KMS-11 (cell line): ENCODE data around the gene CYP2A6.
A peak's percentile ranks its signal among the peaks of the same experiment; 100 is the strongest.

Experiments
- H2AFZ ChIP-seq: fragments of 200-600 bp; sonication (generic); 2 replicates; pipeline ENCODE4 v1.6.1; 2016; ENCODE audit warnings: antibody characterized with exemption, mixed run types, low read depth
- H3K27ac ChIP-seq: fragments of 200-600 bp; sonication (generic); 2 replicates; pipeline ENCODE4 v1.6.1; 2016; ENCODE audit warnings: mild to moderate bottlenecking, mixed run types
- H3K27me3 ChIP-seq: fragments of 200-600 bp; sonication (generic); 2 replicates; pipeline ENCODE4 v1.6.1; 2017; ENCODE audit warnings: mild to moderate bottlenecking, low read depth, mixed run types, moderate library complexity; ENCODE audit not compliant: insufficient read depth
- H3K36me3 ChIP-seq: fragments of 200-600 bp; sonication (generic); 2 replicates; pipeline ENCODE4 v1.6.1; 2017; ENCODE audit warnings: mild to moderate bottlenecking, mixed run types; ENCODE audit not compliant: insufficient read depth
- H3K4me1 ChIP-seq: fragments of 200-600 bp; sonication (generic); 2 replicates; pipeline ENCODE4 v1.6.1; 2016; ENCODE audit warnings: mild to moderate bottlenecking, low read depth, mixed run types; ENCODE audit not compliant: poor library complexity, severe bottlenecking
- H3K4me2 ChIP-seq: fragments of 200-600 bp; sonication (generic); 2 replicates; pipeline ENCODE4 v1.7.0; 2016; ENCODE audit warnings: mild to moderate bottlenecking, mixed run types
- H3K4me3 ChIP-seq: fragments of 200-600 bp; sonication (generic); IDR thresholded peaks from 2 replicates; pipeline ENCODE4 v1.6.1; 2017; ENCODE audit warnings: low read depth, low read length, mixed read lengths; ENCODE audit not compliant: insufficient read depth
- H3K79me2 ChIP-seq: fragments of 200-600 bp; sonication (generic); 2 replicates; pipeline ENCODE4 v1.6.1; 2016; ENCODE audit warnings: low read depth, mixed run types; ENCODE audit not compliant: insufficient read depth
- H3K9ac ChIP-seq: fragments of 200-600 bp; sonication (generic); 2 replicates; pipeline ENCODE4 v1.6.1; 2016; ENCODE audit warnings: mild to moderate bottlenecking, mixed run types
- H4K20me1 ChIP-seq: fragments of 200-600 bp; sonication (generic); 2 replicates; pipeline ENCODE4 v1.6.1; 2016; ENCODE audit warnings: mild to moderate bottlenecking, mixed run types; ENCODE audit not compliant: insufficient read depth
- CTCF ChIP-seq: fragments of 200-600 bp; sonication (generic); conservative IDR thresholded peaks from 2 replicates; pipeline ENCODE4 v1.6.1; 2017; ENCODE audit warnings: low read depth, mild to moderate bottlenecking, antibody characterized with exemption, low read length, moderate library complexity, mixed read lengths

The CYP2A6 gene

DNA sequence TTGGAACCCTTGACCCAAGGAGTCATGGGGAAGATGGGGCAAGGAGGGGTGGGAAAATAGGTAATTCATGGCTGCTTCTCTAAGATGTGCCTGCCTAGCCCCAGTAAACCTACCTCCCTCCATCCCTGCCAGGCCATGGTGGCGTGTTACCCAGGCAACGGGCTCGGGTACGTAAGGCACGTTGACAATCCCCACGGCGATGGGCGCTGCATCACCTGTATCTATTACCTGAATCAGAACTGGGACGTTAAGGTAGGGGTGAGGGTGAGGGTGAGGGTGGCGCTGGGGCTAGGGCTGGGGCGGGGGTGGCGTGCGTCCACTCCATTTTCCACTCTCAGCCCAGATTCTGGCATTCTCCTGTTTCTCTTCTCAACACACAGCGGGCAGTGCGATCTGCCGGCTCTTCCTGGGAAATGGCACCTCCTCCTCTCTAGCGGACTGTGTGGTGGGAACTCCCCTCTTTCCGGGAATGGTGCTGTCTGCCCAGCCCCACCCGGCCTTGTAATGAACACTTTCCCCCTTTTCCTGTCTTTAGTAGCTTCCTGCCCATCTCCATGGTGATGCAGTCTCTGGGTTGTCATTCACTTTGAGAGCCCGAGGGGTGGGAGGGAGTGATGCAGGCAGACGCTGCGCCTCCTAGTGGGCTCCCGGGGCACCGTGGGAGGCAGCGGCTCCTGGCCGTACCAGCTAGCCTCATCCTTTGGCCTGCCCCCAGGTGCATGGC lies 43.7 kb downstream of the CYP2A6 start:
- H4K20me1 ChIP-seq, result 0 out of 2 replicates have a peak, but pooled peaks cover 9% of the 10 kb centered on the region

GRCh38 chr19:40805258-40805868 lies 44.9 kb downstream of the CYP2A6 start:
- TF ChIP-seq CTCF, result no peak
- H3K4me2 ChIP-seq, result no peak overlapping the region
- H3K4me3 ChIP-seq, result no peak overlapping the region
- H3K9ac ChIP-seq, result no peak overlapping the region
- no peak overlapping the region for H2AFZ ChIP-seq
- peaks cover 32% of the 10 kb centered on the region for H3K4me1 ChIP-seq
- H3K27me3 ChIP-seq, result no peaks in the 10 kb centered on the region
- H3K36me3 ChIP-seq, result no peaks in the 10 kb centered on the region
- peaks cover 12% of the 10 kb centered on the region for H3K79me2 ChIP-seq
- H3K27ac ChIP-seq, result peak overlapping the region; percentile 18; the same call in 1 of the 2 replicates
- 0 out of 2 replicates have a peak, but pooled peaks cover 9% of the 10 kb centered on the region for H4K20me1 ChIP-seq

More for the DNA sequence above, 43.7 kb downstream of the CYP2A6 start:
- H3K27ac ChIP-seq, result no peak overlapping the region
- H3K9ac ChIP-seq, result no peak overlapping the region
- peak; percentile 19; the same call in 1 of the 2 replicates for TF ChIP-seq CTCF
- no peaks in the 10 kb centered on the region for H3K27me3 ChIP-seq
- H3K4me3 ChIP-seq, result no peak overlapping the region
- H3K79me2 ChIP-seq, result peaks cover 7% of the 10 kb centered on the region; the same call in 1 of the 2 replicates
- H3K4me1 ChIP-seq, result peaks cover 31% of the 10 kb centered on the region
- H2AFZ ChIP-seq, result no peak overlapping the region
- no peaks in the 10 kb centered on the region for H3K36me3 ChIP-seq
- no peak overlapping the region for H3K4me2 ChIP-seq

DNA sequence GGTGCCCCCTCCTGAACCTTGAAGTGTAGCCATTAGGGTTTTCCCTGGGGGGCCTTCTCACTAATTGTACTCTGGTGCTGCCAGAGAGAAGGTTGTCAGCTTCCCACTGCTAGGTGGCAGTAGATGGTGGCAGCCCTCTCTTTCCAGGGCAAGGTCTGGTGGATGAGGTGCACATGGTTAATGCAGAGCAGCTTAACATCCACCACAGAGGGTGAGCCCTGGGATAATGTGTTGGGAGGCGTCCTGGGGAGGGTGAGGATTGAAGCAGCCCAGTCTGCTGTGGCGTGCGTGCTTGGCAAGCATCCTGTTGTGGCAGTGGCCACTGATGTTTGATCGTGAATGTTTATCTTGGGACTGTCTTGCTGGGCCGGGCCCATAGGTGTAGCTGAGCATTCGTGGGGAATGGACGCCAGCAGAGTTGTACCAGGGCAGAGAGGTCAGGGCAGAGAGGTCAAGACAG lies 45.4 kb downstream of the CYP2A6 start:
- Histone ChIP-seq H3K4me1 (peaks cover 37% of the 10 kb centered on the region), H3K27me3 (no peaks in the 10 kb centered on the region), H3K79me2 (peaks cover 17% of the 10 kb centered on the region), H3K9ac (no peak overlapping the region), H3K4me2 (no peak overlapping the region), H2AFZ (no peak overlapping the region), H4K20me1 (0 out of 2 replicates have a peak, but pooled peaks cover 9% of the 10 kb centered on the region), H3K36me3 (no peaks in the 10 kb centered on the region), H3K4me3 (no peak overlapping the region), H3K27ac (no peak overlapping the region; the same call in 1 of the 2 replicates)
- no peak for TF ChIP-seq CTCF

DNA sequence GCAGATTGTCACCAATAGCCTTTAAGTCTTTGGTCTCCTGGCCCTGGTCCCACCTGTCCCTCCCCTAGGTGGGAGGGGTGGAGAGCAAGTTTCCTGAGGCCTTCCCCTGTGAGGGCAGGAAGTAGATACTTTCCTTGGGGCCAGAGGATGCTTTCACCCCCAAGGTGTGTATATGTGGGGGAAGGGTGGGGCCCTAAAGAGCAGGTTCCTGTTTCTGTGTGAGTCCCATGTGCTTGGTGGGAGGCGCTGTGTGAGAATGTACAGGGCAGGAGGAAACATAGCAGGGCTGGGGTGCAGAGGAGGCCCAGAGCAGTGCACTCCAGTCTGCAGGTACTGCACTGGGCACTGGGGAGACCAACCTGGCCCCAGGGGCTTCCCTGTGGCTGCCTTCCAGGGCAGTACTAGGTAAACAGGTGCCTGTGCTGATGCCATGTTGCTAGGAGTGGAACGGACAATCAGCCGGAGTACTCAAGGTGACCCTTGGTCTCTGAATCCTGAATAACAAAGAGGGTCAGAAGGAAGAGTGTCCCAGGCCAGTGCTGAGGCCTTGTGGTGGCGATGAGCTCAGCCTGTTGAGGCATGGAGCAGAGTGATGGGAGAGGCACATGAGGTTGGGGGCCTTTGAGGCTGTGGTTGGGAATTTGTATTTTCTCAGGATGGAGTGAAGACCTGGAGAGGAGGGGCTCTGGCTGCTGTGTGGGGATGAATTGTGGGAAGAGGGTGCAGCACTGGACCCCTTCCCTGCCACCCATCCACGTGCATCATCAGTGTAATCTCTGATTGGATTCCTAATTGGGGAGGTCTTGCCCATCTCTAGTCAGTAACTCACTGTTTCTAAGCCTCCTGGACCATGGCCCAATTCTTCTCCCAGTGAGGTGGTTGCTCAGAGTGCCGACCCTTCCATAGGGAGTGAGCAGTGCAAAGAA lies 46.1 kb downstream of the CYP2A6 start:
- H3K27me3 ChIP-seq, result no peaks in the 10 kb centered on the region
- H3K9ac ChIP-seq, result no peak overlapping the region
- no peak overlapping the region for H2AFZ ChIP-seq
- peaks cover 37% of the 10 kb centered on the region for H3K4me1 ChIP-seq
- H3K36me3 ChIP-seq, result no peaks in the 10 kb centered on the region
- H4K20me1 ChIP-seq, result 0 out of 2 replicates have a peak, but pooled peaks cover 9% of the 10 kb centered on the region
- no peak overlapping the region for H3K4me3 ChIP-seq
- H3K27ac ChIP-seq, result no peak overlapping the region
- TF ChIP-seq CTCF, result no peak
- H3K4me2 ChIP-seq, result no peak overlapping the region; the same call in 1 of the 2 replicates
- peaks cover 18% of the 10 kb centered on the region for H3K79me2 ChIP-seq
